Muscle of leg (tissue), 11 donors: ENCODE measurements around the gene PLEKHA7. TPM values are rescaled to one million over a fixed set of nuclear protein-coding genes. Genes with fewer than 3 reads are reported as not detected.

Experiments used
- DNase-seq: peaks from one replicate; pipeline ENCODE4 v3.0.0; 2013
- H3K27ac ChIP-seq: one replicate; pipeline ENCODE4 v1.5.1; 2013; ENCODE audit warnings: mild to moderate bottlenecking, low read length, control low read depth
- H3K27me3 ChIP-seq: one replicate; pipeline ENCODE4 v1.6.1; 2013; ENCODE audit warnings: low read length; ENCODE audit not compliant: control insufficient read depth, insufficient read depth
- H3K36me3 ChIP-seq: one replicate; pipeline ENCODE4 v1.6.1; 2013; ENCODE audit warnings: low read length; ENCODE audit not compliant: control insufficient read depth, insufficient read depth
- H3K4me1 ChIP-seq: one replicate; pipeline ENCODE4 v1.6.1; 2013; ENCODE audit warnings: low read length; ENCODE audit not compliant: control insufficient read depth, insufficient read depth
- H3K4me3 ChIP-seq: one replicate; pipeline ENCODE4 v1.5.1; 2013; ENCODE audit warnings: low read length, control low read depth
- H3K9me3 ChIP-seq: replicated peaks from 2 replicates; pipeline ENCODE4 v1.6.1; 2013; ENCODE audit warnings: low read depth, low read length; ENCODE audit not compliant: control insufficient read depth
- WGBS: methylation state at CpG from one replicate; pipeline ENCODE4 v1.1.5; 2013; ENCODE audit warnings: missing lambda C conversion rate; ENCODE audit not compliant: insufficient coverage; 5-methylcytosine and 5-hydroxymethylcytosine counted together
- polyA plus RNA-seq, 8 donors: library from polyadenylated mRNA; unstranded; fragments of 120-200 nt; gene quantifications; one replicate each; pipeline versions ENCODE4 v1.2.1 to v1.2.3, GENCODE V29; 2013; ENCODE audit warnings: inconsistent platforms in 1 of 8, low replicate concordance in 1 of 8; ENCODE audit not compliant: insufficient read length in 8 of 8, insufficient read depth in 1 of 8
- total RNA-seq: library from RNA; stranded (reverse); fragments of 120-200 nt; gene quantifications from one replicate; pipeline ENCODE4 v1.2.4, GENCODE V29; 2013

PLEKHA7 gene
- total and polyA plus RNA-seq, 9 donors = 2.6 to 7.8 (median 4.2) TPM

GRCh38 chr11:16785520-16786128 is 228.6 kb downstream of the PLEKHA7 start:
- Histone ChIP-seq H3K4me1 (peaks cover 20% of the 10 kb centered on the region), H3K9me3 (no peaks in the 10 kb centered on the region), H3K27me3 (no peaks in the 10 kb centered on the region), H3K4me3 (no peak overlapping the region), H3K36me3 (no peaks in the 10 kb centered on the region), H3K27ac (no peak overlapping the region)
- peak; percentile 80 for DNase-seq
- WGBS = 88% methylated on average over 4 of the region's 7 CpGs

DNA sequence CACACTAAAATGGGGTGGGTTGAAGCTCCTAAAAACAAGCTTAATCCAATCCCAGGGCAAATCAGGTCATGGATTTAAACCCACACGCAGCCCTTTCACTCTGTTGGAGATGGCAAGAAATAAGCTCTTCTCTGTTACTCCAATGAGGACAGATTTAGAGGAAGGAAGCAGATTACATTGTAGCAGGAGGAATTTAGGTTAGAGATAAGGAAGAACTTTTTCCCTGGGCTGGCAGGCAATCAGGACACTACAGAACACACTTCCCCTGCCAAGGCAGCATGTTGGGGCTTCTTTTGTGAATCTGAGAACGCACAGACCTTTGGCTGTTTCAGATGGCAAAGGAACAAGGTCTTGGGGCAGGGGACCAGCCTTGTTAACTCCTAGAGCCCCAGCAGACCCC is 229.5 kb downstream of the PLEKHA7 start:
- DNase-seq = no peak
- Histone ChIP-seq H3K4me1 (peaks cover 15% of the 10 kb centered on the region), H3K27ac (no peak overlapping the region), H3K4me3 (no peak overlapping the region), H3K36me3 (no peaks in the 10 kb centered on the region), H3K27me3 (no peaks in the 10 kb centered on the region), H3K9me3 (no peaks in the 10 kb centered on the region)
- no CpG with 5 or more reads among the region's 2 CpGs for WGBS

DNA sequence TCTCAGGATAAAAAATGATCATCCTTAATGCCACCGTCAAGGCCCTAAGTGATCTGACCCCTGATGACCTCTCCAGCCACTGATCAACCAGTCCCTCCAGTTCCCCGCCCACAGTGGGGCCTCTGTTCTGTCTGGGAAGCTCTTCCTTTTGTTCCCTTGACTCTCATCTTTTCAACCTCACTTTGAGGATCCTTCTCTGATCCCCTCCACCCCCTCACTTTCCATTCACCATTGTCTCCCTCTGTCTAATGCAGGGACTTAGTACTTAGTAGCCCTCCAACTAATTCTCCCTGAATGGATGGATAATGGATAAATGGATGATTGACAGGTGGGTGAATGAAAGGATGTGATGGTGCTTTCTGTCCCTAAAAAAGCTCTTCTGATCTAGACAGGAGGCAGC is 230.1 kb downstream of the PLEKHA7 start:
- Histone ChIP-seq H3K36me3 (no peaks in the 10 kb centered on the region), H3K4me1 (peaks cover 10% of the 10 kb centered on the region), H3K27ac (no peak overlapping the region), H3K27me3 (no peaks in the 10 kb centered on the region), H3K4me3 (no peak overlapping the region), H3K9me3 (no peaks in the 10 kb centered on the region)
- WGBS = 55% methylated on average over 2 of the region's 2 CpGs
- DNase-seq = no peak

DNA sequence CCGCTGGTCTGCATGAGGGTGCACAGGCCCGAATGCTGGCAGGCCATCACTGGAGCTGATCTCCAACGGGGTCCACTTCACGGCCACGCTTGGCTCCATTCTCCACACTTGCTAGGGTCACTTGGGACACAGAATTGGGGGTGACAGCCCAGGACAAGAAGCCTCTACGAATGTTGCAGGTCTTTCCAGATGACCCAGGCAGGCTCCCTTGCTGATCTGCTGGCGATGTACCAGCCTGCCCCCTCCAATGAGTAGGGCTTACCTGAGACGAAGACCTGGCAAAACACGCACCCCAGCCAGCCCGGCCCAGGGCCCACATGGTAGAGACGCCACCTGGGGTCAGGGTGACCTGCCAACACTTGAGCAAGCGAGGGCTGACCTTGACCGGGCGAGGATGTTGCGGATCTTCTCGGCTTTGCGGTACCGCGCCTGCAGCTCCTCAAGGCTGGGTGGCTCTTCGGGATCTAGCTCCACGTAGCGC is 230.9 kb downstream of the PLEKHA7 start:
- peaks cover 2% of the 10 kb centered on the region for H3K4me1 ChIP-seq
- 96% methylated on average over 13 of the region's 22 CpGs for WGBS
- no peak overlapping the region for H3K27ac ChIP-seq
- no peaks in the 10 kb centered on the region for H3K27me3 ChIP-seq
- no peak for DNase-seq
- H3K36me3 ChIP-seq = no peaks in the 10 kb centered on the region
- H3K4me3 ChIP-seq = no peak overlapping the region
- no peaks in the 10 kb centered on the region for H3K9me3 ChIP-seq

DNA sequence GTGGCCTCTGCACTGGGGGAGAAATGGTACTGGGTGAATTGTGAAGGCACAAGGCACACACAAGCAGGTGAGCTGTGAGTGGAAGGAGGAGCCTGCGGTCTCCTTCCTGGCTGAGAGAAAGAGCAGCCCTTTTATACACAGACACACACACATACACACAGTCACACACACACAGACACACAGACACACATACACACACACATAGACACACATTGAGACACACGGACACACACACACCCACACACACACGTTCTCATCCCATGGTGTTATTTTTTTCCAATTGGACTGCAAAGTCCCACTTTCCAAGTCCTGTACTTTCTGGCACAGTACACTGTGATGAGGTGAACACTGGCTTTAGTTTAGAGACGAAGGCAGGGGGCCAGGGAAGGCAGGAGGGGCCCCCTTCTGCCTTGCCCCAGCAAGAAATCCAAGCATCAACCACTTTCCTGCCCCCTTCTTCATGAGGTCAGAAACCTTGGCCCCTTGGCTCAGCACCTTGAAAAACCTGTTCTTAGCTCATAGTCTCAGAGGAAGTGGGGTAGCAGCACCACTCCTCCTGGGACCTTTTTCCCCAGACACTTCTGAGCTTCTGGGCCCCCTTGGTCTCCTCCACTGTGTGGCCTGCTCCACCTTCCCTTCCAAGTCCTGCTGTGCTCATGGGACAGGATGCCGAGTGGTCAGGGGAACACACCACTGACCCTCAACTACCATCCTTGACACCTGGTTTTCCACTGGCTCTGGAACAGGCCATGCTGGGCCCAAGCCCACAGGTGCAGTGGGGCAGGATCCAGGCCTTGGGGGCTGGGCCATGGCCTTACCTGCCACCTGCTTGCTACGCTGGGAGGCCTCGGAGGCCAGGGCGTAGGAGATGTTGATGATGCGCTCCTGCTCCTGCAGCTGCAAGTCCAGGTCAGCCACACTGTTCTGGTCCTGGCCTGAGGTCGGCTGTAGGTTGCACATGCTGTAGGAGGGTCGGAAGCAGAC is 232.0 kb downstream of the PLEKHA7 start:
- 80% methylated on average over 8 of the region's 11 CpGs for WGBS
- DNase-seq = peak; percentile 69
- Histone ChIP-seq H3K27me3 (no peaks in the 10 kb centered on the region), H3K36me3 (no peaks in the 10 kb centered on the region), H3K4me1 (peaks cover 7% of the 10 kb centered on the region), H3K4me3 (no peak overlapping the region), H3K9me3 (no peaks in the 10 kb centered on the region), H3K27ac (no peak overlapping the region)

DNA sequence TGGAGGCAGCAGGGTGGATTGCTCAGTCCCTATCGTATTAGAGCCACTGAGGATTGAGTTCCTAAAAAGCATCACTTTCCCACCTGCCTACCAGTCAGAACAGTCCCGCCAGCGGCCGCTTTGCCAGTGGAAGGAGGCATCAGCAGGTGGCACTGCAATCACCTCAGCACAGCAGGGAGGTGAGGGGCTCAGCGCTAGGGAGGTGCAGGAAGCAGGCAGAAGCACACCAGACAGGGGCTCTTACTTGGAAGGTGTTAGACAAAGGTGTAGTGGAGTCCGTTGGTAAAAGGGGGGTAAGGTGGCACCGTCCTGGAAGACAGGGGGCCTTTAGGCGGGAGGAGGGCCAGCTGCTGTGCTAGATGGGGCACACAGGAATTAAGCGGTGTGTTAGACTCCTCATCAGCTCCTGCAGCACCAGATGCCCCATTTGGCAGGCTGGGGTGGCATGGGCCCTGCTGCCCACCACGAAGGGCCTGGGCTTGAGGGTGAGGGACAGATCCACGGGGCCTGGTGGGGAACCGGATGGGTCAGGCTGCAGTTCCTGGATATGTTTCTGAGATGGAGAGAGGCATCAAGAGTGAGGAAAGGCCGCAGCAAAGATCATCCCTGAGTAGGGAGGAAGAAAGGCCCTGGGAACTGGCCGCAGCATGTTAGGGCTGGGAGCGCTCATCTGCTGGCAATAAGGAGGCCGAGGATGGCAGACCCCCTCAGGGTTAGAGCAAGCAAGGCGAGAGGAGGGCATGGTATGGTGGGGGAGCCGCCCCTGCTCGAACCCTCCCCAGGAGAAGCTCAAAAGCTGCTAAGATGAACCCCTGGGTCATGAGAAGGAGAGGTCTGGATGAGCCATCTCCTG is 233.3 kb downstream of the PLEKHA7 start:
- Histone ChIP-seq H3K4me1 (peaks cover 18% of the 10 kb centered on the region), H3K27me3 (no peaks in the 10 kb centered on the region), H3K36me3 (no peaks in the 10 kb centered on the region), H3K4me3 (no peak overlapping the region), H3K27ac (no peak overlapping the region), H3K9me3 (no peaks in the 10 kb centered on the region)
- DNase-seq = no peak
- 88% methylated on average over 16 of the region's 19 CpGs for WGBS

GRCh38 chr11:16780146-16780545 is 234.1 kb downstream of the PLEKHA7 start:
- Histone ChIP-seq H3K9me3 (no peaks in the 10 kb centered on the region), H3K27ac (no peak overlapping the region), H3K4me3 (no peak overlapping the region), H3K4me1 (peaks cover 25% of the 10 kb centered on the region), H3K36me3 (no peaks in the 10 kb centered on the region), H3K27me3 (no peaks in the 10 kb centered on the region)
- no peak for DNase-seq
- 85% methylated on average over 1 of the region's 2 CpGs for WGBS

DNA sequence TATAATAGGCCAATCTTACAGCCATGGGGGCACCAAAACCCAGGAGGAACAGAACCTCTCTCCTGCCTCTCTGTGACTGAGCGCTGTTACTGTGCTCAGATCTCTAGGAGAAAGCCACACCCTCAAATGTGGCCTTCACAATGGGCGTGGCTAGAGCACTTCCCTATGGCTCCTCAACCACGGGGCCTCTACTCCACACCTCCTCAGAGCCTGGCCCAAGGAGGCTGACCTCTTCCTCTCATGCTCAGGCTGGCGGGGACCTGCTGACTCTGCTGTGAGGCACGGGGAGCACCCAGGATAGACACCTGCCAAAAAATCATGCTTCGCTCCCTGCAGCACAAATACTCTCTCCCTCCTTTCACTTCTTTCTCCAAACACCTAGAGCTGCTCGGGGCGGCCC is 234.8 kb downstream of the PLEKHA7 start:
- Histone ChIP-seq H3K9me3 (no peaks in the 10 kb centered on the region), H3K27me3 (no peaks in the 10 kb centered on the region), H3K4me1 (peaks cover 30% of the 10 kb centered on the region), H3K36me3 (no peaks in the 10 kb centered on the region), H3K27ac (no peak overlapping the region), H3K4me3 (no peak overlapping the region)
- no peak for DNase-seq
- 46% methylated on average over 3 of the region's 8 CpGs for WGBS

GRCh38 chr11:16778876-16779275 is 235.3 kb downstream of the PLEKHA7 start:
- Histone ChIP-seq H3K27me3 (no peaks in the 10 kb centered on the region), H3K4me3 (no peak overlapping the region), H3K9me3 (no peaks in the 10 kb centered on the region), H3K27ac (no peak overlapping the region), H3K36me3 (no peaks in the 10 kb centered on the region), H3K4me1 (peaks cover 36% of the 10 kb centered on the region)
- DNase-seq = no peak
- WGBS = 85% methylated on average over 7 of the region's 8 CpGs

DNA sequence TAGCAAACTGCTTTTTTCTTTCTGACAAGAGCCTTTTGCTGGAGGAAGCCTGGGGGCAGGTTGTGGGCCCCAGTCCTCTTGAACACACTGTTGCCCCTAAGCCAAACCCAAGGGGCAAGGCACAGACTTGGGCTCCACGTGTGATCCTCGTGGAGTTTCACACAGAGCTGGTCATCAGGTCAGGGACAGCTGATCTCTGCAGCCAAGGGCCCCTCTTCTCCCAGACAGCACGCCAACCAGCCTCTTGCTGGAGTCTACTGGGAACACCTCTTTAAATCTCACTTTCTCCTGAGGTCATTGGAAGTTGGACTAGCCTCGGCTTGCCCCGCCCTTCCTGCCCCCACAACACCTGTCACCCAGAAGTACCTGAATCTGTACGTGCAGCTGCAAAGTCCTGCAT is 235.9 kb downstream of the PLEKHA7 start:
- 90% methylated on average over 5 of the region's 6 CpGs for WGBS
- Histone ChIP-seq H3K36me3 (no peaks in the 10 kb centered on the region), H3K4me1 (peaks cover 37% of the 10 kb centered on the region), H3K4me3 (no peak overlapping the region), H3K27ac (no peak overlapping the region), H3K9me3 (no peaks in the 10 kb centered on the region), H3K27me3 (no peaks in the 10 kb centered on the region)
- DNase-seq = no peak
